Measurements from ENCODE around the gene RHCG. TPM values are rescaled to one million over a fixed set of nuclear protein-coding genes. Genes with fewer than 3 reads are reported as not detected.

The RHCG gene
- total and polyA plus RNA-seq, 2 of the 4 experiments (the other 2 are of a cell fraction) = not detected

DNA sequence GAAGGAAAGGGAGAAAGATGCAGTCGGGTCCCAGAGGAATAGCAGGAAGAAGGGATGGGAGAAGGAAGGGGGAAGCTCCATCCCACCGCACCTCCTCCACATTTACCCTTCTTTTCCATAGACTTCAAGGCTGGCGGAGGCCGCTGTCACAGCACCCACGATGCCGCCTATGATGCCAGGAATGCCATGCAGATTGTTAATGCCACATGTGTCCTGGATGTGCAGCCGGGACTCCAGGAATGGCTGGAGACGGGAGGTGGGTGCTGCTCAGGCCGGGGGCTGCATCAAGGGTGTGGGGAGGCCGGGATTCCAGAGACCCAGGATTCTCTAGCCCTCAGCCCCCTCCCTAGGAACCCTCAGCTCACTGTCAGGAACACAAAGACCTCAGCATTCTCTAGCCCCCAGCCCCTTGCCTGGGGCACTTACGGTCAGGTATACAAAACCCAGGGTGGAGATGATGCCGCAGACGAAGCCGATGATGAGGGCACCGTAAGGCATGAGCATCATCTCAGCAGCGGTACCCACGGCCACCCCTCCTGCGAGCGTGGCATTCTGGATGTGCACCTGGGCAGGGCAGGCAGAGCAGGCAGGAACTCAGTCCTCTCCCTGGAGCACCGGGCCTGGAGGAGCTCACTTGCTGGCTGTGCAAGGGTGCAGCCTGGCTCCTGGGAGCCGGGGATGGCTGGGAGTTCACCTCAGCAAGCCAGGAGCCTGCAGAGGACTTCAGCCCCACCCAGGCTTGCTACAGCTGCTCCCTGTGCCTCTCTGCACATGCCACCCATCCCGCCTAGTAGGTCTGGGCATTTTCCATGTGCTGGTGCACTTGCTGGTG lies 18.8 kb downstream of the RHCG start:
- ChIA-PET POLR2A (ENCODE audit: unreplicated experiment) (no interaction called here), CTCF (no interaction called here)
- Histone ChIP-seq H3K14ac (replicated peaks; ENCODE audit: low read depth, low read length) (no peak overlapping the region), H2BK120ac (ENCODE audit: low read depth, low read length) (no peak overlapping the region), H3K36me3 (ENCODE audit: control insufficient read depth, insufficient read depth, low read length) (no peaks in the 10 kb centered on the region), H2AK5ac (ENCODE audit: low read depth, low read length) (no peak overlapping the region), H3K79me1 (ENCODE audit: low read depth in 1 of 2, low read length in 2 of 2) (no peaks in the 10 kb centered on the region), H3K4ac (ENCODE audit: low read depth, low read length) (no peak overlapping the region), H4K91ac (ENCODE audit: insufficient read depth, low read depth, low read length) (no peak overlapping the region), H3K27me3 (ENCODE audit: control insufficient read depth, insufficient read depth, low read length) (peaks cover 24% of the 10 kb centered on the region), H3K4me1 (ENCODE audit: control insufficient read depth, insufficient read depth, low read length) (no peaks in the 10 kb centered on the region), H3K56ac (ENCODE audit: extremely low read depth, insufficient read depth, low read length) (no peak overlapping the region), H2AFZ (replicated peaks; ENCODE audit: low read length, poor library complexity) (peak overlapping the region; percentile 29), H2AK9ac (replicated peaks; ENCODE audit: low read depth, low read length, poor library complexity) (no peak overlapping the region), H3K27ac (ENCODE audit: insufficient read depth, low read length) (no peak overlapping the region), H3K9ac (ENCODE audit: low read depth, low read length) (no peak overlapping the region), H3K9me1 (ENCODE audit: insufficient read depth, low read length) (no peaks in the 10 kb centered on the region), H2BK5ac (ENCODE audit: low read depth, low read length, poor library complexity, severe bottlenecking) (no peak overlapping the region), H2BK20ac (ENCODE audit: low read depth, low read length) (no peak overlapping the region), H3K18ac (ENCODE audit: low read depth, low read length) (no peak overlapping the region), H4K8ac (ENCODE audit: low read depth in 2 of 2, low read length in 2 of 2) (no peak overlapping the region), H4K20me1 (ENCODE audit: insufficient read depth, low read length) (no peaks in the 10 kb centered on the region), H3K23ac (ENCODE audit: low read depth, low read length) (no peak overlapping the region; the same call in 1 of the 2 replicates), H2BK15ac (ENCODE audit: low read depth, low read length) (no peak overlapping the region), H4K5ac (ENCODE audit: low read depth, low read length) (no peak overlapping the region), H3K9me3 (ENCODE audit: control insufficient read depth, insufficient read depth, low read length) (no peaks in the 10 kb centered on the region), H3K4me3 (ENCODE audit: insufficient read depth, low read depth, low read length) (no peak overlapping the region), H3K4me2 (ENCODE audit: low read depth, low read length) (no peak overlapping the region)
- DNase-seq (no peak), ATAC-seq (ENCODE audit: low read depth) (no peak)
- 72% methylated on average over 11 of the region's 22 CpGs; no CpG with 5 or more reads in 1 of the 2 experiments for WGBS, 2 experiments (ENCODE audit: extremely low coverage in 2 of 2, insufficient read length in 1 of 2)
- intact Hi-C loops (cut with micrococcal nuclease) (no loop called here), in situ Hi-C loops (cut with MboI; ENCODE audit: low sequenced_read_pairs) (no loop called here), dilution Hi-C loops (cut with HindIII; ENCODE audit: low sequenced_read_pairs, unreplicated experiment) (no loop called here)
- TF ChIP-seq CEBPB (IDR thresholded peaks at IDR 0.05; ENCODE audit: low read depth, low read length) = no peak
- TF ChIP-seq RFX5 (IDR thresholded peaks at IDR 0.05; ENCODE audit: low read depth, low read length) = no peak
- TF ChIP-seq, protein P1, sequence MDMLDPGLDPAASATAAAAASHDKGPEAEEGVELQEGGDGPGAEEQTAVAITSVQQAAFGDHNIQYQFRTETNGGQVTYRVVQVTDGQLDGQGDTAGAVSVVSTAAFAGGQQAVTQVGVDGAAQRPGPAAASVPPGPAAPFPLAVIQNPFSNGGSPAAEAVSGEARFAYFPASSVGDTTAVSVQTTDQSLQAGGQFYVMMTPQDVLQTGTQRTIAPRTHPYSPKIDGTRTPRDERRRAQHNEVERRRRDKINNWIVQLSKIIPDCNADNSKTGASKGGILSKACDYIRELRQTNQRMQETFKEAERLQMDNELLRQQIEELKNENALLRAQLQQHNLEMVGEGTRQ (IDR thresholded peaks at IDR 0.05; ENCODE audit: low read depth, low read length) = no peak
- TF ChIP-seq RCOR1 (IDR thresholded peaks at IDR 0.05; ENCODE audit: insufficient replicate concordance, low read length) = no peak
- TF ChIP-seq MAZ (IDR thresholded peaks at IDR 0.05; ENCODE audit: borderline replicate concordance, low read depth, low read length) = no peak
- no peak for TF ChIP-seq BHLHE40 (IDR thresholded peaks at IDR 0.05; ENCODE audit: low read depth, low read length)
- TF ChIP-seq NFE2L2 (IDR thresholded peaks at IDR 0.05; ENCODE audit: low read depth, low read length) = no peak
- TF ChIP-seq SMC3 (IDR thresholded peaks at IDR 0.05; ENCODE audit: low read depth, low read length) = no peak
- no peak for TF ChIP-seq MAFK (IDR thresholded peaks at IDR 0.05; ENCODE audit: low read depth, low read length)
- TF ChIP-seq, protein P2, sequence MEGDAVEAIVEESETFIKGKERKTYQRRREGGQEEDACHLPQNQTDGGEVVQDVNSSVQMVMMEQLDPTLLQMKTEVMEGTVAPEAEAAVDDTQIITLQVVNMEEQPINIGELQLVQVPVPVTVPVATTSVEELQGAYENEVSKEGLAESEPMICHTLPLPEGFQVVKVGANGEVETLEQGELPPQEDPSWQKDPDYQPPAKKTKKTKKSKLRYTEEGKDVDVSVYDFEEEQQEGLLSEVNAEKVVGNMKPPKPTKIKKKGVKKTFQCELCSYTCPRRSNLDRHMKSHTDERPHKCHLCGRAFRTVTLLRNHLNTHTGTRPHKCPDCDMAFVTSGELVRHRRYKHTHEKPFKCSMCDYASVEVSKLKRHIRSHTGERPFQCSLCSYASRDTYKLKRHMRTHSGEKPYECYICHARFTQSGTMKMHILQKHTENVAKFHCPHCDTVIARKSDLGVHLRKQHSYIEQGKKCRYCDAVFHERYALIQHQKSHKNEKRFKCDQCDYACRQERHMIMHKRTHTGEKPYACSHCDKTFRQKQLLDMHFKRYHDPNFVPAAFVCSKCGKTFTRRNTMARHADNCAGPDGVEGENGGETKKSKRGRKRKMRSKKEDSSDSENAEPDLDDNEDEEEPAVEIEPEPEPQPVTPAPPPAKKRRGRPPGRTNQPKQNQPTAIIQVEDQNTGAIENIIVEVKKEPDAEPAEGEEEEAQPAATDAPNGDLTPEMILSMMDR (conservative IDR thresholded peaks at IDR 0.05; ENCODE audit: low read depth, low read length) = no peak
- no peak for TF ChIP-seq FOS (IDR thresholded peaks at IDR 0.05; ENCODE audit: low read depth, low read length)
- TF ChIP-seq RAD21 (IDR thresholded peaks at IDR 0.05; ENCODE audit: low read length) = no peak
- TF ChIP-seq MXI1 (IDR thresholded peaks at IDR 0.05; ENCODE audit: borderline replicate concordance, low read depth, low read length) = no peak
- TF ChIP-seq, protein P3, sequence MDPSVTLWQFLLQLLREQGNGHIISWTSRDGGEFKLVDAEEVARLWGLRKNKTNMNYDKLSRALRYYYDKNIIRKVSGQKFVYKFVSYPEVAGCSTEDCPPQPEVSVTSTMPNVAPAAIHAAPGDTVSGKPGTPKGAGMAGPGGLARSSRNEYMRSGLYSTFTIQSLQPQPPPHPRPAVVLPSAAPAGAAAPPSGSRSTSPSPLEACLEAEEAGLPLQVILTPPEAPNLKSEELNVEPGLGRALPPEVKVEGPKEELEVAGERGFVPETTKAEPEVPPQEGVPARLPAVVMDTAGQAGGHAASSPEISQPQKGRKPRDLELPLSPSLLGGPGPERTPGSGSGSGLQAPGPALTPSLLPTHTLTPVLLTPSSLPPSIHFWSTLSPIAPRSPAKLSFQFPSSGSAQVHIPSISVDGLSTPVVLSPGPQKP (IDR thresholded peaks at IDR 0.05; ENCODE audit: borderline replicate concordance, low read depth, low read length) = no peak
- no TSS peak for BruUV-seq (replicated peaks)
